ENCODE results near the gene HDAC4.

- no peak for TF ChIP-seq CTCF (IDR thresholded peaks at IDR 0.05)
- no peak for TF ChIP-seq EZH2 (IDR thresholded peaks at IDR 0.05; ENCODE audit: borderline replicate concordance, insufficient read depth, low read depth, low read length, poor library complexity, severe bottlenecking)
Observed at GRCh38 chr2:239180526-239181073, 220.2 kb downstream of the HDAC4 start.
